GM18951 (cell line): ENCODE data around the gene GPT2.

Source experiments
- POLR2A ChIP-seq: IDR thresholded peaks from 4 replicates; pipeline ENCODE4 v1.6.1; 2011; ENCODE audit warnings: mild to moderate bottlenecking; ENCODE audit not compliant: insufficient read length, insufficient read depth; ENCODE audit errors: extremely low read depth
- in situ Hi-C: fragments of 300-500 bp; cut with MboI; formaldehyde crosslinking; loops from one replicate; pipeline ENCODE4 v1.12.0; 2022; ENCODE audit warnings: low sequenced_read_pairs, mixed read lengths, inconsistent platforms; ENCODE audit not compliant: unreplicated experiment

Gene GPT2

GRCh38 chr16:46883690-46884512 is at the start of gene GPT2:
TSS of gene GPT2 (plus strand) at chr16:46884362. CDS start at chr16:46884716, 354 bp downstream.
- TF ChIP-seq POLR2A, result peak; percentile 71
- in situ Hi-C loops, result no loop called here

- in situ Hi-C loops, result no loop called here
Observed at GRCh38 chr16:46836534-46837530, 47.3 kb upstream of the GPT2 start.

GRCh38 chr16:46839986-46840443 is 44.1 kb upstream of the GPT2 start:
- in situ Hi-C loops, result no loop called here

More at GRCh38 chr16:46836534-46837530, 47.3 kb upstream of the GPT2 start:
- no peak for TF ChIP-seq POLR2A

GRCh38 chr16:46842192-46842895 is 41.8 kb upstream of the GPT2 start:
- no peak for TF ChIP-seq POLR2A
- in situ Hi-C loops, result no loop called here

More at GRCh38 chr16:46839986-46840443, 44.1 kb upstream of the GPT2 start:
- no peak for TF ChIP-seq POLR2A

GRCh38 chr16:46843898-46844642 is 40.1 kb upstream of the GPT2 start:
- TF ChIP-seq POLR2A, result no peak
- in situ Hi-C loops, result no loop called here

- in situ Hi-C loops, result no loop called here
- TF ChIP-seq POLR2A, result no peak
Observed at GRCh38 chr16:46844771-46845170, 39.4 kb upstream of the GPT2 start.

GRCh38 chr16:46845952-46846351 is 38.2 kb upstream of the GPT2 start:
- in situ Hi-C loops, result no loop called here
- TF ChIP-seq POLR2A, result no peak

- in situ Hi-C loops, result no loop called here
- no peak for TF ChIP-seq POLR2A
Observed at GRCh38 chr16:46848768-46849764, 35.1 kb upstream of the GPT2 start.

- no peak for TF ChIP-seq POLR2A
- in situ Hi-C loops, result no loop called here
Observed at GRCh38 chr16:46850619-46851555, 33.3 kb upstream of the GPT2 start.

- in situ Hi-C loops, result no loop called here
- TF ChIP-seq POLR2A, result no peak
Observed at GRCh38 chr16:46852130-46852529, 32.0 kb upstream of the GPT2 start.

GRCh38 chr16:46853713-46854443 is 30.3 kb upstream of the GPT2 start:
- TF ChIP-seq POLR2A, result no peak
- in situ Hi-C loops, result no loop called here
